HG03432 (cell line): ENCODE data around the gene ZNF681.
"Not testable (repeated sequence)": the region's sequence is repeated elsewhere in the genome, so short reads cannot be mapped to it uniquely, and the experiment has no call there.

ENCODE experiments used
- ATAC-seq: cut with Tn5 transposase; IDR thresholded peaks from one replicate; pipeline ENCODE4 v1.9.1; 2021; ENCODE audit warnings: mild to moderate bottlenecking, moderate library complexity; ENCODE audit not compliant: unreplicated experiment

Gene ZNF681

GRCh38 chr19:23774524-23774971 lies 15.9 kb upstream of the ZNF681 start:
- ATAC-seq = no peak

GRCh38 chr19:23774106-23774505 lies 15.4 kb upstream of the ZNF681 start:
- ATAC-seq = no peak

DNA sequence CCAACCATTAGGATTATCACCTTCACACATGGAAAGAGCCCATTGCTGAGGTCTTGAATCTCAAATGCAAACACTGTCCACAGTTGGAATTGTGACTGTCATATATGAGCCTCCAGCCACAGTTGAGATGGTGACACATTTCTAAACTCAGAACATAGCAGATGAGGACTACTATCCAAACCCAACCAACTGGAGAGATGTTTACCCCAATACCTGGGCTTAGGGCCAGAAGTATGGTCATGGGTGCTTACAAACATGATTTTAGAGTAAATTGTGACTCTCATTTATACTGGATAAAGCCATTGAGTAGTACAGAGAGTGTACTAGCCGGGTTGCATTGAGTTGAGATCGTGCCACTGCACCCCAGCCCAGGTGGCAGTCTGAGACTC lies 14.0 kb upstream of the ZNF681 start:
- ATAC-seq = no peak

DNA sequence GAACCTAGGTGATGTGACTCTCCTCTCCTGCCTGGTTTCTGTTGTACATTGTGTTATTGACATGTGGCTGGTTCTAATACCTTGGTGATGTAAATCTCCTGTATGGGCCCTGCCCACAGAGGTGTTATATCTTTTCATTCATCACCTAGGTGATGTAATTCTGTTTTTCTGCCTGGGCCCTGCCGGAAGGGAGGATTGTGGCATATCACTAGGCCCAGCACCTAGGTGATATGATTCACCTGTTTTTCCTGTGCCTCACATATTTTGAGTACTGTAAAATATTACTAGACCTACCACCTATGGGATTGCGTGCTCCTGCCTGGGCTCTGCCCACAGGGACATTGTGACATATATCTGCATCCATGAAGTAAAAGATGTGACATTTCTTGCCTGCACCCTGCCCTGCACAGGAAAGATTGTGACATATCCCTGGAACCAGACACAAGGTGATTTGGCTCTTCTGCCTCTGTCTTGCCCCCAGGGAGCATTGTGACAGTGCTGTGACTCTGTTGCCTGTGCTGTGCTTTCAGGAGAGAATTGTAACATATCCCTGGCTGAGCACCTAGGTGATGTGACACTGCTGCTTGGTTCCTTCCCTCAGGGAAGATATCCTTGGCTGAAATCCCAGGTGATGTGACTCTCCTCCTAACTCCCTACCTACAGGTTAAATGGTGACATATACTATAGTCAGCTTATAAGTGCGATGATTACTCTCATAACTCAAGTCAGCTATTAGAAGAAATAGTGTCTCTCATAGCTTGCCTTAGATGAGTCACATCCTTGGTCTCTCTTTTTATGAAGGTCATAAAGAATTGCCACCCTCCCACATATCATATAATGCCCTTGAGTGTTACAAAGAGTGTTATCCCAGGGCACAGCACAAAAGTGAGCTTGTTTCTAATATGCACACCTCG lies 13.3 kb upstream of the ZNF681 start:
- no peak for ATAC-seq

DNA sequence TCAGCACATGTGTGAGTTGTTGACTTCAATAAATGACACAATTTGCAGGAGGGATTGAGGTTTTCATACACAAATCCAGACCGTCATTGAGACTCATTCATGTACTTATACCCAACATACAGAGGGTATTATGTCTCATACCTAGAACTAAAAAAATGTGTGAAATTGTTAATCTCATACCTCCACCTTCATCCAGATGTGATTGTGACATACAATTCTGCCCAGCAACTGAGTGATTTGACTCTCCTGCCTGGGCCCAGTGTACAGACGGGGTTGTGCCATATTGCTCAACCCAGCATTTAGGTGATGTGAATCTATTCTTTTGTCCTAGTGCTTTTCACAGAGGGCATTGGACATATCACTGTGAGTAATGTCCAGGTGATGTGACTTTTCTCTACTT lies 12.6 kb upstream of the ZNF681 start:
- ATAC-seq = no peak

- ATAC-seq = no peak
These were observed 12.1 kb upstream of the ZNF681 start for GRCh38 chr19:23770672-23771250.

GRCh38 chr19:23769691-23770468 lies 11.2 kb upstream of the ZNF681 start:
- no peak for ATAC-seq

DNA sequence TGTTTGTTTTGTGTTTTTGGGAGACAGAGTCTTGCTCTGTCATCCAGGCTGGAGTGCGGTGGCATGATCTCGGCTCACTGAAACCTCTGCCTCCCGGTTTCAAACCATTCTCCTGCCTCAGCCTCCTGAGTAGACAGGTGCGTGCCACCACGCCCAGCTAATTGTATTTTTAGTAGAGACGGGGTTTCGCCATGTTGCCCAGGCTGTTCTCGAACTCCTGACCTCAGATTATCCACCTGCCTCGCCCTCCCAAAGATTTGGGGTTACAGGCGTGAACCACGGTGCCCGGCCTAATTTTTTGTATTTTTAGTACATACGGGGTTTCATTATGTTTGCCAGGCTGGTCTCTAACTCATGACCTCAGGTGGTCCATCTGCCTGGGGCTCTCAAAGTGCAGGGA lies 8.3 kb upstream of the ZNF681 start:
- no peak for ATAC-seq

- no peak for ATAC-seq
These were observed 6.1 kb upstream of the ZNF681 start for GRCh38 chr19:23764781-23765180.

DNA sequence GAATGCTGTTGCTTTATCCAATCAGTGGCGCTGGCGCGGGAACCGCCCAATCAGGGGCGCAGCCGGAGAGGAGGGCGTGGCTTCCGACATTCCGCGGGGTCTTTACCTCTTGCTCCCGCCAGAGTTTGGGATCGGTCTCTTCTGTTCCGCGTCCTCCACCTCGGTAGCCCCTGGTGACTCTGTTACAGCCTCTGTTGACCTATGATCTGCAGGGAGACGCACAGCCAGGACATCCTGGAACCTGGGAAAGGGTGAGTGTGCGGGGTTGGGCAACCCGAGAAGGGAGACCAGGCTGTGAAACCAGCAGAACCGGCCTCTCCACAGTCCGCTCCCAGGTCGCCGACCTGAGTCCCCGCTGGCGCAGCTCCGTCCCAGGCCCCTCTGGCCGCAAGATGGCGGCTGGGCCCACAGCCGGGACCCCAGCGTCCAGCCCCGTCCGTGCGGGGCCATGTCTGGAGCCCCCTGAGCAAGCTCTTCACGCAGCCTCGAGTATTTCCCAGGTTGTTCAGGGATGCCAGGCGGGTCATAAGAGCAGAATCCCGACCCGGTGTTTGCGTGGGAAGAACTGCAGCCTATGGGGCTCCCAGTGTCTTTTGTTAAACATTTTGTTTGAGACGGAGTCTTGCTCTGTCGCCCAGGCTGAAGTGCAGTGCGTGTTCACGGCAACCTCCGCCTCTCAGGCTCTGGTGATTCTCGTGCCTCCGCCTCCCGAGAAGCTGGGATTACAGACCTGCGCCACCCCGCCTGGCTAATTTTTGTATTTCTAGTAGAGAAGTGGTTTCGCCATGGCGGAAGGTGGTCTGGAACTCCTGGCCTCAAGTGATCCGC lies 4.4 kb upstream of the ZNF681 start:
- ATAC-seq = peak; percentile 74

- no peak for ATAC-seq
These were observed 3.8 kb upstream of the ZNF681 start for GRCh38 chr19:23762548-23762883.

DNA sequence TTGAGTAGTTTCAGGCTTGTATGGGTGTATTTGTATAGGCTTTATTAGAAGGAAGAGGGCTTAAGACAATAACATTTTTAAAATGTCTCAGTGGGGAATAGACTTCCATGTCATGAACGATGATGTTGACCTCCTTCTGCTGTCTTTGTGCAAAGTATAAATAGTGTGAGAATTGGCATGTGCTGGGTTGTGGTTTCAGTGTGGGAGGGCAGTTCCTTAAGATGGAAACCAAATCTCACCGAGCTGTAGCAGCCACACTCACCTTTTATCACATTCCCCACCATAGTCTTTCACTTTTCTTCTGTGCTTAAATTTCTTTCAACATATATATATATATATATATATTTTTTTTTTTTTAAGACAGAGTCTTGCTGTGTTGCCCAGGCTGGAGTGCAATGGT lies 1.6 kb upstream of the ZNF681 start:
- not testable (repeated sequence) for ATAC-seq

DNA sequence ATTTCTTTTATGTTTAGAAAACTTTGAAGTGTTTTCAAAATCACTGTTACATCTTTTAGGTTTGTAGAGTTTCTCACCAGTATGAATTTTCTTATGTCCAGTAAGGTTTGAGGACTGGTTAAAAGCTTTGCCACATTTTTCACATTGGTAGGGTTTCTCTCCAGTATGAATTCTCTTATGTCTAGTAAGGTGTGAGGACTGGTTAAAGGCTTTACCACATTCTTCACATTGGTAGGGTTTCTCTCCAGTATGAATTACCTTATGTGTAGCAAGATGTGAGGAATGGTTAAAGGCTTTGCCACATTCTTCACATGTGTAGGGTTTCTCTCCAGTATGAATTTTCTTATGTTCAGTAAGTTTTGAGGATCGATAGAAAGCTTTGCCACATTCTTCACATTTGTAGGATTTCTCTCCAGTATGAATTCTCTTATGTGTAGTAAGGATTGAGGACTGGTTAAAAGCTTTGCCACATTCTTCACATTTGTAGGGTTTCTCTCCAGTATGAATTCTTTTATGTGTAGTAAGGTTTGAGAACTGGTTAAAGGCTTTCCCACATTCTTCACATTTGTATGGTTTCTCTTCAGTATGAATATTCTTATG lies 15.0 kb downstream of the ZNF681 start:
- not testable (repeated sequence) for ATAC-seq

DNA sequence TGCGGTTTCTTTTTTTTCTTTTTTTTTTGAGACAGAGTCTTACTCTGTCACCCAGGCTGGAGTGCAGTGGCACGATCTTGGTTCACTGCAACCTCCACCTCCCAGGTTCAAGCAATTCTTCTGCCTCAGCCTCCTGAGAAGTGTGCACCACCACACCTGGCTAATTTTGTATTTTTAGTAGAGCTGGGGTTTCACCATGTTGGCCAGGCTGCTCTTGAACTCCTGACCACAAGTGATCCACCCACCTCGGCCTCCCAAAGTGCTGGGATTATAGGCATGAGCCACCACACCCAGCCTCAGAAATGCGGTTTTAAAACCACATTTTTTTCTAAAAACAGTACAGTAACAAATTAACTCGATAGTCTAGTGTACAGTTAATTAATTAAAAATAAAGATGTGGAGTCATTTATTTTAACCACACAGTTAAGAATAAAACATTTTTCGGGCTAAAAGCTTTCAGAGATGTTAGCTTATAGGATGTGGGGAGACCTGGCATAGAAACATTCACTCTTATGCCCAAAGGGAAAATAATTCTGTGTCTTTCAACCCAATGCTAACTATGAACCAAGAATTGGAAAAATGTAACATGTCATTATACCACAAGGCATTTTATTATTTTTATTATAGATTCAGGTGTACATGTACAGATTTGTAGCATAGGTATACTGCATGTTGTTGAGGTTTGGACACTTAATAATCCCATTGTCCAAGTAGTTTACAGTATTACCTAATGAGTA lies 27.8 kb downstream of the ZNF681 start:
- ATAC-seq = not testable (repeated sequence)

- not testable (repeated sequence) for ATAC-seq
These were observed 34.5 kb downstream of the ZNF681 start for GRCh38 chr19:23724161-23724560.

DNA sequence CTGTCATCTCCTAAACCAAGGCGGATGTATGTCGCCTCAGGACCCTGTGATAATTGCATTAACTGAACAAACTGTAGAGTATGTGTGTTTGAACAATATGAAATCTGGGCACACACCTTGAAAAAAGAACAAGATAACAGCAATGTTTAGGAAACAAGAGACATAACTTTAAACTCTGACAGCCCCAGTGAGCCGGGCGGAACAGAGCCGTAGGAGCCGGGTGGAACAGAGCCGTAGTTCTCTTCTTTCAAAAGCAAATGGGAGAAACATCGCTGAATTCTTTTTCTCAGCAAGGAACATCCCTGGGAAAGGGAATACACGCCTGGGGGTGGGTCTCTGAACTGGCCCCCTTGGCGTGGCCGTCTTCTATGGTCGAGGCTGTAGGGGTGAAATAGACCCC lies 39.9 kb downstream of the ZNF681 start:
- no peak for ATAC-seq

- ATAC-seq = no peak
These were observed 41.9 kb downstream of the ZNF681 start for GRCh38 chr19:23716792-23717191.

DNA sequence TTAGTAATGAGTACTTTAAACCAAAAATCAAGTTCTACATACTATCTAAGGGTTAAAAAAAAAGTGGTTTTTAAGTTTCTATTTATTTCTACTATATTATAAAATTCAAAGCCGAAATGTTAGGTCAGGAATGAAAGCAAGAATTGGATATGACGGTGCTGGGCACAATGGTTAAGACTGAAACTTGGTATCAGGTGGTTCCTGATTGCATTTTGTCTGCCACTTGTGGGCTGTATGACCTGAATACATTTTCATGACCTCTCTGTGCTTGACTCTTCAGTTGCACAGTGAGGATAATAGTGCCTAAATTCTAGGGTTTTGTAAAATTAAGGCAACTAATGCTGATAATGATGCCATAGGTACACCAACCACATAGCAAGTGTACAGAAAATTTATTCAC lies 49.3 kb downstream of the ZNF681 start:
- no peak for ATAC-seq

- ATAC-seq = no peak
These were observed 52.0 kb downstream of the ZNF681 start for GRCh38 chr19:23706657-23707056.

- ATAC-seq = no peak
These were observed 59.2 kb downstream of the ZNF681 start for GRCh38 chr19:23699521-23699860.
